SK-N-SH (cell line): ENCODE data around the gene INF2. TPM values are rescaled to one million over a fixed set of nuclear protein-coding genes. Genes with fewer than 3 reads are reported as not detected.
A peak's percentile ranks its signal among the peaks of the same experiment; 100 is the strongest.

ENCODE experiments used
- CHD2 ChIP-seq: fragments of 150-350 bp; IDR thresholded peaks from 2 replicates; pipeline ENCODE4 v1.6.1; 2018; ENCODE audit warnings: low read length; ENCODE audit not compliant: partially characterized antibody
- ELF1 ChIP-seq: IDR thresholded peaks from 2 replicates; pipeline ENCODE4 v1.4.0; 2012
- EP300 ChIP-seq, 2 experiments: IDR thresholded peaks; 2 replicates each; pipeline versions ENCODE4 v1.4.0 to v1.6.1; 2012; ENCODE audit warnings: borderline replicate concordance in 1 of 2, low read depth in 1 of 2, low read length in 1 of 2
- FOXJ3 ChIP-seq: sonication (generic); formaldehyde crosslinking; IDR thresholded peaks from 2 replicates; pipeline ENCODE4 v1.5.1; 2020; ENCODE audit warnings: mild to moderate bottlenecking, missing genetic modification reagents
- GABPA ChIP-seq: IDR thresholded peaks from 2 replicates; pipeline ENCODE4 v1.4.0; 2012; ENCODE audit warnings: low read depth, mild to moderate bottlenecking
- MAX ChIP-seq: IDR thresholded peaks from 2 replicates; pipeline ENCODE4 v1.4.0; 2012; ENCODE audit warnings: low read depth
- MXI1 ChIP-seq: IDR thresholded peaks from 2 replicates; pipeline ENCODE4 v1.6.1; 2012; ENCODE audit warnings: mild to moderate bottlenecking, low read depth, low read length, improper control_type of control experiment
- NFIC ChIP-seq: IDR thresholded peaks from 2 replicates; pipeline ENCODE4 v1.4.0; 2012; ENCODE audit warnings: borderline replicate concordance
- NRF1 ChIP-seq: IDR thresholded peaks from 2 replicates; pipeline ENCODE4 v1.6.1; 2012; ENCODE audit warnings: low read depth, mild to moderate bottlenecking, low read length
- PBX3 ChIP-seq: IDR thresholded peaks from 2 replicates; pipeline ENCODE4; 2012
- POLR2AphosphoS5 ChIP-seq: IDR thresholded peaks from 2 replicates; pipeline ENCODE4 v1.6.1; 2012; ENCODE audit warnings: low read depth, low read length
- RAD21 ChIP-seq: IDR thresholded peaks from 2 replicates; pipeline ENCODE4 v1.6.1; 2012; ENCODE audit warnings: mild to moderate bottlenecking, low read length
- REST ChIP-seq: IDR thresholded peaks from 2 replicates; pipeline ENCODE4 v1.6.1; 2012; ENCODE audit warnings: mild to moderate bottlenecking, low read depth, low read length, moderate library complexity
- SMC3 ChIP-seq: IDR thresholded peaks from 2 replicates; pipeline ENCODE4 v1.6.1; 2012; ENCODE audit warnings: low read depth, low read length, improper control_type of control experiment
- YY1 ChIP-seq: IDR thresholded peaks from 2 replicates; pipeline ENCODE4 v1.4.0; 2012; ENCODE audit warnings: low read depth, mild to moderate bottlenecking
- ZBTB33 ChIP-seq: IDR thresholded peaks from 2 replicates; pipeline ENCODE4 v1.4.0; 2012; ENCODE audit warnings: low read depth, borderline replicate concordance
- polyA plus RNA-seq, 3 experiments: library from polyadenylated mRNA; depleted of rRNA; stranded (reverse); fragments of >200 nt; gene quantifications; 2 replicates each; pipeline ENCODE4 v1.2.3, GENCODE V29; 2012

The INF2 gene
- polyA plus RNA-seq, 1 of the 3 experiments (the other 2 are of a cell fraction) = 32.5 TPM

- TF ChIP-seq RAD21 = no peak
- no peak for TF ChIP-seq NRF1
- no peak for TF ChIP-seq SMC3
- no peak for TF ChIP-seq FOXJ3 (CRISPR knock-in tag)
- TF ChIP-seq MAX = peak; percentile 72; the same call in 1 of the 2 replicates
- no peak for TF ChIP-seq POLR2AphosphoS5
- no peak for TF ChIP-seq ELF1
- peak; percentile 95 for TF ChIP-seq PBX3
- no peak for TF ChIP-seq REST
- no peak for TF ChIP-seq ZBTB33
- peak; percentile 77 for TF ChIP-seq NFIC
- TF ChIP-seq EP300 (IDR thresholded peaks at IDR 0.05; ENCODE audit: borderline replicate concordance in 1 of 2, low read depth in 1 of 2, low read length in 1 of 2) = peak in 1 of 2 experiments; percentile 18; a peak in 1 of 4 replicates
- peak; percentile 66 for TF ChIP-seq GABPA
- TF ChIP-seq YY1 = 0 out of 2 replicates have a peak, but pooled peaks have one; percentile 34
- TF ChIP-seq CHD2 = no peak
- no peak for TF ChIP-seq MXI1
- TF ChIP-seq, all 33 proteins: peak for 8
These were observed 7.7 kb upstream of the INF2 start (continued) for GRCh38 chr14:104681689-104682074.
